Motor neuron (in vitro differentiated cells): ENCODE data around the gene HTR5A. TPM values are rescaled to one million over a fixed set of nuclear protein-coding genes. Genes with fewer than 3 reads are reported as not detected.
A peak's percentile ranks its signal among the peaks of the same experiment; 100 is the strongest.
"Not testable (repeated sequence)": the region's sequence is repeated elsewhere in the genome, so short reads cannot be mapped to it uniquely, and the experiment has no call there.

ENCODE experiments used
- ATAC-seq, 8 experiments: fragments of 200-7000 bp; cut with Tn5 transposase; replicated peaks in 6 of 8; 2 replicates each; pipeline ENCODE4 v1.8.0; 2021; ENCODE audit warnings: mild to moderate bottlenecking in 8 of 8, moderate library complexity in 8 of 8
- H3K27ac ChIP-seq, 2 donors: fragments of 250-450 bp; sonication (Bioruptor Pico); 2 replicates each; pipeline ENCODE4 v1.9.0; 2021; ENCODE audit warnings: antibody characterized with exemption in 2 of 2, mild to moderate bottlenecking in 2 of 2, moderate library complexity in 1 of 2
- H3K4me1 ChIP-seq, 2 donors: fragments of 250-450 bp; sonication (Bioruptor Pico); replicated peaks in 1 of 2; 2 replicates each; pipeline ENCODE4 v1.6.1; 2021; ENCODE audit warnings: antibody characterized with exemption in 2 of 2, mild to moderate bottlenecking in 2 of 2, moderate library complexity in 1 of 2
- H3K4me3 ChIP-seq, 5 donors: fragments of 250-450 bp; sonication (Bioruptor Pico); 2 replicates each; pipeline ENCODE4 v1.9.0; 2021; ENCODE audit warnings: antibody characterized with exemption in 5 of 5, mild to moderate bottlenecking in 5 of 5, moderate library complexity in 4 of 5
- WGBS, 10 experiments: fragments of 450-650 bp; shearing (Covaris generic); methylation state at CpG; one replicate each; pipeline ENCODE4 v1.0.0; 2022; 5-methylcytosine and 5-hydroxymethylcytosine counted together
- in situ Hi-C, 9 experiments: fragments of 400-800 bp; cut with MboI; loops; one replicate each; pipeline ENCODE4 v1.15.0; 2021; ENCODE audit warnings: low sequenced_read_pairs in 9 of 9, low pct_unique_long_range_greater_than_20kb in 2 of 9; ENCODE audit not compliant: unreplicated experiment in 9 of 9
- total RNA-seq, 8 experiments: library from RNA; unstranded; fragments of 300-600 nt; gene quantifications; 2 replicates each; pipeline versions ENCODE4 v1.2.3 to v1.2.4, GENCODE V29; 2022

HTR5A gene
- total RNA-seq, result under 1 TPM in 5 of 8 experiments, not detected in 3; 0.04 to 0.57 (median 0.09) TPM

DNA sequence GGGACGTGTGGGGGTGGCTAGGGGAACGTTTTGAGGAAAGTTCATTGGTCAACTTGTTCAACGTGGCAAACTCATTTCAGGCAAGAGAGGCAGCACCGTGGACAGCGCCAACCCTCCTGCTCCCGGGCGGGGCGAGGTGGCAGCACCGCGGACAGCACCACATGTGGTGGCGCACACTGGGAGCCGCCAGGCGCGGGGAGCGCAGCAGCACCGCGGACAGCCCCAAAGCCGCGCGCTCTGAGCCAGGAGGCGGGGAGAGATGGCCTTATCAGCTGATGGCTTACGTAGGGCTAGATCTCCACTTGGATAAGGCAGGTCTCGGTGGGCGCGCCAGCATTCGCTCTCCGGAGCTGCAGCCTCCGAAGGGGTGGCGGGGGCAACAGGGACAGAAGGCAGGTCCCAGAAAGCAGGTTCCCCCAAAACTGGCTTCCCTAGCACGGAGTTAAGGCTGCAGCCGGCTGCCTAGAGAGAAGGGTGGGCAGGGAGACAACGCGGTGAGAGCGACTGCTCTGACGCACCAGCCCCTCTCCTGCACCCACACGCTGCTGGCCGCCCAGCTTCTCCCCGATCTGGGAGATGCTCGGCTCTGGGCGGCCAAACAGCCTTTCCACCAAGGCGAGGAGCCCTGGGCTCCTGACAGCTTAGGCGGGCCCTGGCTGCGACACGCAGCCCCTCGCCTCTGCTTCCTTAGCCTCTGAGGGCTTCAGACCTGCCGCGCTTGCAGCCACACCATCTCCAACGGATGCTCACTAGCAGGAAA lies at the start of gene HTR5A:
Gene HTR5A, plus strand, starts transcription at position 333 of the 760 bp plus-strand sequence. CDS start 576 bp downstream, outside the sequence.
- Histone ChIP-seq H3K4me1 (no peaks in the 10 kb centered on the region), H3K4me3 (peak within 1 kb of the TSS in 4 of 5 donors; percentile 10 to 39 (median 34)), H3K27ac (no peak within 1 kb of the TSS)
- whole genome bisulfite sequencing, 10 experiments, result 0 to 20% (median 2%) methylated on average over 1 to 18 of the region's 48 CpGs; no CpG with 5 or more reads in 2 of the 10 experiments
- in situ Hi-C loops, result no loop called here
- peak; percentile 90 to 100 (median 98) for ATAC-seq

DNA sequence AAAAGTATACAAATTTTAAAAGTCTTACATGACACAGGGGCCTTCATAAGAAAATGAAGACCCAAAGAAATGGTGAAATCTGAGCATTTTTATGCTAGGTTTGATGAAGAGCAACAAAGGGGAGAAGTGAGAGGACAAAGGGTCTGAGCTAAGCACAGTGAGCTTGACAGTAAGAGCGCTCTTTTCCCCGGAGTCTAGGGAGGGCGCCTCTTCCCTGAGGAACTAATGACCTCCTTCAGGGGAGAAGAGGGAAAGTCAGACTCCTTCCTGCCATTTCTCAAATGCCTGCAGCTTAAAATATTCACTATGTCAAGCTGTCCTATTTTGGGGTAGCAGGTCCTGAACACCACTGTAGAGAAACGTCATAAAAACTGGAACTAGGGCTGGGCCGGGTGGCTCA lies 49.1 kb upstream of the HTR5A start:
- Histone ChIP-seq H3K4me1 (no peaks in the 10 kb centered on the region), H3K4me3 (no peak overlapping the region), H3K27ac (no peak overlapping the region)
- WGBS, 10 experiments, result 50 to 60% (median 56%) methylated on average over 1 to 3 of the region's 5 CpGs; no CpG with 5 or more reads in 6 of the 10 experiments
- in situ Hi-C loops, result no loop called here
- no peak for ATAC-seq

DNA sequence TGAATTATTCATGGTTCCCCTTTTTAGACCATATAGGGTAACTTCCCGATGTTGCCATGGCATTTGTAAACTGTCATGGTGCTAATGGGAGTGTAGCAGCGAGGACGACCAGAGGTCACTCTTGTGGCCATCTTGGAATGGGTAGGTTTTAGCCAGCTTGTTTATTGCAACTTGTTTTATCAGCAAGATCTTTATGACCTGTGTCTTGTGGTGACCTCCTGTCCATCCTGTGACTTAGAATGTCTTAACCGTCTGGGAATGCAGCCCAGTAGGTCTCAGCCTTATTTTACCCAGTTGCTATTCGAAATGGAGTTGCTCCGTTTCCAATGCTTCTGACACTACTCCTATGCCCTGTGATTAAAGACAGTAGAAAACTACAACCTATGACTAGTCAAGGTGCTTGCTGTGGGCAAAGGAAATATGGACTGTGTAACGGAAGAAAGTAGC lies 48.4 kb upstream of the HTR5A start:
- Histone ChIP-seq H3K27ac (no peak overlapping the region), H3K4me3 (no peak overlapping the region), H3K4me1 (no peaks in the 10 kb centered on the region)
- 20 to 100% (median 74%) methylated on average over 1 to 7 of the region's 7 CpGs; no CpG with 5 or more reads in 1 of the 10 experiments for WGBS, 10 experiments
- ATAC-seq, result no peak
- in situ Hi-C loops, result no loop called here

DNA sequence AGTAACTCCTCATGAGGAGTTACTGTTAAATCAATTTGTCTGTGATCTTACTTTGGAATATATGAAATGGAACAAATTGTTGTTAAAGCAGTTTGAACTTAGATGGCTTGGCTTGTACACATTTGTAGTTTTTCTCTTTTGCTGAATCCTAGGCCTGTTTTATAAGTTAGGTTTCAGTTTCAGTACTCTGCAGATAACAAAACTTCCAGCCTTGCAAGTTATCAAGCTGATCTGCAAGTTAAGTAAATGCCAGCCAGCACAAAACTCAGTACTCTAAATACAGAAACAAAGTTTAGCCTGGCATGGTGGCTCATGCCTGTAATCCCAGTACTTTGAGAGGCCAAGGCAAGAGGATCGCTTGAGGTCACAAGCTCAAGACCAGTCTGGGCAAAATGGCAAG lies 42.2 kb upstream of the HTR5A start:
- in situ Hi-C loops, result no loop called here
- H3K4me1 ChIP-seq, result no peaks in the 10 kb centered on the region
- H3K27ac ChIP-seq, result no peak overlapping the region
- 50 to 100% (median 88%) methylated on average over 1 of the region's 1 CpG; no CpG with 5 or more reads in 5 of the 10 experiments for WGBS, 10 experiments
- no peak for ATAC-seq
- no peak overlapping the region for H3K4me3 ChIP-seq

DNA sequence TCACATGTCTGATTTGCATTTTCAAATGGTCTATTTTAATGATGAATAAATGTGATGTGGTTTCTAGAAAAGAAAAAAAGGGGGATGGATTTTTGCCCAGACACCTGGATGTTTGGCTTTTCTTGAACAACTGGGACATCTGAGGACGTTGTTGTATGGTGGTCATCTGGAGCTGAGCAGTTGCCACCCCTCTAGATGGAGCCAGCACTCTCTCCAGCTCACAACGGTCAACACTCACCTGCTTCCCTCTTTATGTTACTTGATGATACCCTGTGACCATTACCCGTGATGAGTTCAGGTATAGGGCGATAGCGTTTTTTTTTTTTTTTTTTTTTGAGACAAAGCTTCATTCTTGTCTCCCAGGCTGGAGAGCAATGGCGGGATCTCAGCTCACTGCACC lies 37.1 kb upstream of the HTR5A start:
- no peaks in the 10 kb centered on the region for H3K4me1 ChIP-seq
- H3K4me3 ChIP-seq, result no peak overlapping the region
- in situ Hi-C loops, result no loop called here
- 0 to 89% (median 55%) methylated on average over 1 to 4 of the region's 6 CpGs; no CpG with 5 or more reads in 2 of the 10 experiments for WGBS, 10 experiments
- no peak for ATAC-seq
- H3K27ac ChIP-seq, result no peak overlapping the region

DNA sequence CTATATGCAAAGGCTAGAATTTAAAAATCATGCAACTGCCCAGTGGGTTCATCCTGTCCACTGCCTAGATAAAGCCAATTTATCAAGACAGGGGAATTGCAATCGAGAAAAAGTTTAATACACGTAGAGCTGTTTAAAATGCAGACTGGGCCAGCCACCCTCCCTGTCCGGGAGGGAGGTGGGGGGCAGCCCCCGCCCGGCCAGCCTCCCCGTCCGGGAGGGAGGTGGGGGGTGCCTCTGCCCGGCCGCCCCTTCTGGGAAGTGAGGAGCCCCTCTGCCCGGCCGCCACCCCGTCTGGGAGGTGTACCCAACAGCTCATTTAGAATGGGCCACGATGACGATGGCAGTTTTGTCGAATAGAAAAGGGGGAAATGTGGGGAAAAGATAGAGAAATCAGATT lies 35.6 kb upstream of the HTR5A start:
- in situ Hi-C loops, H3K4me3 ChIP-seq, H3K4me1 ChIP-seq, H3K27ac ChIP-seq, ATAC-seq: not testable (repeated sequence)
- 60 to 100% (median 100%) methylated on average over 1 of the region's 15 CpGs; no CpG with 5 or more reads in 7 of the 10 experiments for WGBS, 10 experiments

DNA sequence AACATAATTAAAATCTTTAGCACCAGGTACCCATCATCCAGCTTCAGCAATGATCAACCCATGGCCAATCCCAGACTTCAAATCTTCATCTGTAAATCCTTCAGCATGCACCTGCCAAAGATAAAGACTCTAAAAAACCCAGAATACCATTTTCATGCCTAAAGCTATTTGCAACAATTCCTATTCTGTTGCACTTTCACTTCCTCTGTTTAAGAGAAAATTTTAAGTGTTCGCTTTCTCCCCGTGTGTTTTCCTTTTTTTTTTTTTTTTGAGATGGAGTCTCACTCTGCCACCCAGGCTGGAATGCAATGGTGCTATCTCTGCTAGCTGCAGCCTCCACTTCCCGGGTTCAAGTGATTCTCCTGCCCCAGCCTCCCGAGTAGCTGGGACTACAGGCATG lies 31.8 kb upstream of the HTR5A start:
- 20 to 93% (median 63%) methylated on average over 1 to 4 of the region's 4 CpGs; no CpG with 5 or more reads in 1 of the 10 experiments for WGBS, 10 experiments
- no peak overlapping the region for H3K4me3 ChIP-seq
- in situ Hi-C loops, result no loop called here
- H3K4me1 ChIP-seq, result no peaks in the 10 kb centered on the region
- no peak for ATAC-seq
- no peak overlapping the region for H3K27ac ChIP-seq

DNA sequence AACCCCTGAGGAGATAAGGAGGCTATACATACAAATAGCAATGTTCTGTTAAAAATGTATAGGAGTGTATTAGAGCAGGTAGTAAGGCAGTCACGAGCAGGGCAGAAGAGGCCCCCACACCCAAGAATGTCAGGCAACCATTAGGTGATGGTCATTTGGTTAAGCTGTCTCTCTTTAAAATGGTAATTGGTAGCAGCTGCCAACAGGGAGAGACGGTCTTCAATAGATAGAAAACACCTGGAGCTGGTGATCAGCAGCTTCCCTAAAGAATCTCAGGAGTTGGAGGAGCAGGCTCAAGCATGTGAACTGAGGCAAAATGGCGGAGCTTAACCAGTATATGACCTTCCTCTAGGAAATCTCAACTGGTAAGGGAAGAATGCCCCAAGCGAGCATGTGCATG lies 26.4 kb upstream of the HTR5A start:
- no peak overlapping the region for H3K4me3 ChIP-seq
- H3K4me1 ChIP-seq, result no peaks in the 10 kb centered on the region
- in situ Hi-C loops, result no loop called here
- 0 to 100% (median 55%) methylated on average over 1 to 4 of the region's 4 CpGs; no CpG with 5 or more reads in 5 of the 10 experiments for WGBS, 10 experiments
- ATAC-seq, result no peak
- H3K27ac ChIP-seq, result no peak overlapping the region

DNA sequence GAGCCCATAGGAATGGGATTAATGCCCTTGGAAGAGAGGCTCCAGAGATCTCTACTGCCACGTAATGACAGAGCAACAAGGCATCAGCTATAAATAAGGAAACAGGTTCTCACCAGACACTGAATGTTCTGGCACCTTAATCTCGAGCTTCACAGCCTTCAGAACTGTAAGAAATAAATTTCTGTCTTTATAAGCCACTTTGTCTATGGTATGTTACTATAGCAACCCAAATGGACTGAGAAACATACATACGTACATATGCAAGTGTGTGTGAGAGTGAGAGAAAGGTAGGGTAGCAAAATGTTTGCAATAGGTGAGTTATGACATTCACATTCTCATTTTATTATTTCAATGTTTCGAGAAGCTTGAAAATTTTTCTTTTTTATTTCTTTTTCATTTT lies 22.1 kb upstream of the HTR5A start:
- no peak for ATAC-seq
- Histone ChIP-seq H3K4me1 (no peaks in the 10 kb centered on the region), H3K27ac (no peak overlapping the region), H3K4me3 (no peak overlapping the region)
- in situ Hi-C loops, result no loop called here
- 19 to 72% (median 50%) methylated on average over 2 to 4 of the region's 4 CpGs; no CpG with 5 or more reads in 1 of the 10 experiments for WGBS, 10 experiments

DNA sequence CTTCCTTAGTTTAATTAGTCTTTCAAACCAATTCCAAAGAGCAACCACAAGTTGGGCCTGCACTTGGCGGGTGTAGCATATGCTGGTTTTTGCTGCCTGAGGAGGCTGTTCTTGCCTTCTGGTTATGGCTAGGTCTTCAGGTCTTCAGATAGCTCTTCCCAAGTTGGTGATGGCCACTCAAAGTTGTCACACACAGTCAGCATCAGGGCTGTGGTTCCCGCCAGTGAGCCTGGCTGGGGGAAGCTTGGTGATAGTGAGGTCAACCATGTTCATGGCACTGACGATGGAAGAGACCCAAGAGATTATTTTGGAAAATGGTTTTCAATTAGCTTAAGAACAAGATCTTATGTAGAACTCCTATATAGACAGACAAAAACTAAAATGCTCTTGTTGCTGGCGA lies 18.8 kb upstream of the HTR5A start:
- no peak overlapping the region for H3K4me3 ChIP-seq
- in situ Hi-C loops, result no loop called here
- WGBS, 10 experiments, result 13 to 100% (median 67%) methylated on average over 1 to 4 of the region's 4 CpGs; no CpG with 5 or more reads in 3 of the 10 experiments
- no peaks in the 10 kb centered on the region for H3K4me1 ChIP-seq
- no peak overlapping the region for H3K27ac ChIP-seq
- no peak for ATAC-seq

DNA sequence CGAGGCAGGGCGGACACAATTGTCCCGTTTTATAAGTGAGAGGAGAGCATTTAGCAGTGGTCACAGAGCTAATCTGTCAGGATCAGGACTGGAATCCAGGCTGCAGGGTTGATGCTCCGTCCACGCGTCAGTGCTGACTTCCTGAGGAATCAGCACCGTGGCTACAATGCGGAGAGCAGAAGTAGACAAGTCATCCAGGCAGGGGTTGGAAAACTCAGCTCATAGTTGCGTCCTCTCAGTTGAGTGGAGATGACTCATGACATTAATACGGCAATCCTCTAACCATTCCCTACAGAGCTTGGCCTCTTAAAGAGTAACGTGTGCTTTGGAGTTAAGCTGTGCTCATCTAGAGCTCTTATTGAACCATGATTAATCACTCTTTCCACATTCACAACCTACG lies 17.1 kb upstream of the HTR5A start:
- no peak overlapping the region for H3K4me3 ChIP-seq
- no peak overlapping the region for H3K27ac ChIP-seq
- ATAC-seq, result no peak
- H3K4me1 ChIP-seq, result no peaks in the 10 kb centered on the region
- in situ Hi-C loops, result no loop called here
- 20 to 82% (median 55%) methylated on average over 2 to 9 of the region's 12 CpGs; no CpG with 5 or more reads in 2 of the 10 experiments for WGBS, 10 experiments

DNA sequence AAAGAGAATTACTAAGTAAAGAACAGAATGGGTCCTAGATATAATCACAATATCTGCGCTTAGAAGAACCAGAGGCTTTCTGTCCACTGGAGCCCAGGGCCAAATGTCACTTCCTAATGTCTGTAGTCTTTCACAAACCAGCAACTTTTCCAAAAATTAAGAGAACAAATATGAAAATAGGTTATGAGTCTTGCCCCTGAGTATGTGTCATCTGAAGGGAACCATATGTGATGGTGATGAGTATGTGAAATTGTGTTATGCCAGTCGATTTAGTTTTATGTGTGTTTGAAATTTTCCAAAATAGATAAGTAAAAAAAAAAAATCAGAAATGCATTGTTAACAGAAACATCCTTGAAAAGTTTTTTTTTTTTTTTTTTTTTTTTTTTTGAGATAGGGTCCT lies 15.4 kb upstream of the HTR5A start:
- in situ Hi-C loops, result no loop called here
- ATAC-seq, result no peak
- H3K4me1 ChIP-seq, result no peaks in the 10 kb centered on the region
- no peak overlapping the region for H3K4me3 ChIP-seq
- no peak overlapping the region for H3K27ac ChIP-seq
- 0 to 76% (median 38%) methylated on average over 1 to 2 of the region's 2 CpGs; no CpG with 5 or more reads in 1 of the 10 experiments for WGBS, 10 experiments

DNA sequence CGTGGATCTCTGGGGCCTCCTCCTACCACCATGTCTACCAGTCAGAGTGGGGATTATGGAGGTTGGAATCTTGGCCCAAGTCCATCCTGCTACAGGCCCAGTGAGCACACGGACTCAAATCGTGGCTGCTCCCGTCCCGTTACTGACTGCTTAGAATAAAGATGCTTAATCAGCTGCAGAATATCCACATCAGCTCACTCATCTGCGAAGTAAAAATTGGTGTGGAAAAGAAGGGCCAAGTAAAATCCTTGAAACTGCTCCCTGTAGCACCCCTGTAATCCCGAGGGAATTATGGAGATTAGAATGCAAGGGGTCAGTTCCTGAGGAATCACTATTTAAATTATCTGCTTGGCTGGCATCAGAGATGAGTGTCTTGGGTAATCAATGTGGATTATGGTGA lies 13.0 kb upstream of the HTR5A start:
- in situ Hi-C loops, result no loop called here
- 31 to 100% (median 74%) methylated on average over 1 to 6 of the region's 7 CpGs; no CpG with 5 or more reads in 2 of the 10 experiments for WGBS, 10 experiments
- H3K27ac ChIP-seq, result no peak overlapping the region
- no peaks in the 10 kb centered on the region for H3K4me1 ChIP-seq
- ATAC-seq, result no peak
- no peak overlapping the region for H3K4me3 ChIP-seq

DNA sequence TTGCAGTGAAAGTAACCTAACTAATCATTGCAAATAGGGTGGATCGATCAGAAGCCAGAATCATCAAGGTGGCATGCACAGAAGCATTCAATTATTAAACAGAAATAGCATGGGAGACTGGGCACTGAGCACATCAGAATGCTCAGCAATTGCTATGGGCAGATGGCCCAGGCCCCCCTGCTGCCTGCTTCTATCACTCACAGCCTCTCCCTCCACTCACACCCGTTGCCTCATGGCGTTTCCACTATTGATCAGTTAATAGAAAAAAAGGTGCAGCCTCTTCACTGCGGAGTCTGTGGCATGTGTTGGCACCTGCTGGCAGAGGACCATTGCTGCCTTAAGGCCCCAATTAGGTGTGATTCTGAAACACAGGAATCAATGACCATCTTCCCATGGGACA lies 11.2 kb upstream of the HTR5A start:
- Histone ChIP-seq H3K4me1 (no peaks in the 10 kb centered on the region), H3K4me3 (no peak overlapping the region), H3K27ac (no peak overlapping the region)
- ATAC-seq, result no peak
- 4 to 83% (median 73%) methylated on average over 1 to 4 of the region's 4 CpGs; no CpG with 5 or more reads in 4 of the 10 experiments for WGBS, 10 experiments
- in situ Hi-C loops, result no loop called here
